GM21576 (cell line): ENCODE measurements around the gene ZBTB20.

Experiments
- ATAC-seq: cut with Tn5 transposase; IDR thresholded peaks from one replicate; pipeline ENCODE4 v1.9.1; 2021; ENCODE audit warnings: mild to moderate bottlenecking, moderate library complexity; ENCODE audit not compliant: unreplicated experiment

Gene ZBTB20

DNA sequence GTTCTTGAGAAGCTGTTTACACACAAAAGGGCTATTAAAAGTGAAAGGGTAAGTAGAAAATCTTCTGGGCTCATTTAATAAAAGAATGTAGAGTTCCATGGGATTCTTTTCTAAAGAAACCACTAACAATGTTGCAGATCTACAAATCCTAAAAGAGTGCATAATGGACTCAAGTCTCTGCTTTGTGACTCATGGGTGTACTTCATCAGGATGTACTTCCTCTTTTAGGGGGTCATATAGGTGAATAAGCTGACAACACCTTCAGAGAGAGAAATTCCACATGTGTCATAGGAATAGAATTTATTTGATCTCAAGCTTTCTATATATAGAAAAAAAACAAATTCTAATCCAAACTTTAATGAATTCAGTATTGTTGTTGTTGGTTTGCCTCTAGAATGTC is 497.8 kb downstream of the ZBTB20 start:
- no peak for ATAC-seq

DNA sequence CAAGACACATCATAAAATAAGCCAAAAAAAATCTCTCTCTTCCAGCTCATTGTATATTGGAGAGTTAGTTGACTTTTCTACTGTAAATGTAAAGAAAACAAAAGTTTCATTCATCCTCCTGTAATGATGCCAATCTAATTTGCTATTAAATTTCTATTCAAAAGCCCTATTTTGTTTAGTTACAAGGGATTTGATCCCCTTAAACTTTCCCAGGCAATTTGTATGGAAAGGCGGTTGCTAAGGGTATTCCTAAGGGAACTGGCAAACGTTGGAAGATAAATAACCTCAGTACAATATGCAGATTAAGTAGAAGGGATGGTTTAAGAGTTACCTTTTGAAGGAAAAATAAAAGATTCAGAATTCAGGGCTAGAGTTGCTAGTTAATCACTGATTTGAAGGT is 500.6 kb downstream of the ZBTB20 start:
- no peak for ATAC-seq

DNA sequence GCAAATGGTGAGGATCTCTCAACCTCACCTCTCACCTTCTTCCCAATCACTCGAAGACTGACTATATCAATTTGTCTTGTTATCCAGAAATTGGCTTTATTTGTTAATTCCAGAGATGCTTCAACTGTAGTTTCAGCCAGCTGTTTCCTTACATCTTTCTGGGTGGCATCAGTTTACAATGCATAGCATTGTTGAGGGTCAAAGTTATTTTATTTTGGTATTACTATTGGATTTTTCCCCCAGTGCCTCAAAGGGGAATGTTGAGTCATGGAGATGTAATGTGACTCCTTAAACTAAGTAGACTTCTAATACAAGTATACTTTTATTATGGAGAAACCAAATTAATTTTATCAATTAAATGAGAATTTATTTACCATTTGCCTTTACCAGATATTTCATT is 501.7 kb downstream of the ZBTB20 start:
- ATAC-seq = no peak

GRCh38 chr3:114644367-114644766 is 502.7 kb downstream of the ZBTB20 start:
- no peak for ATAC-seq

GRCh38 chr3:114642951-114643741 is 503.9 kb downstream of the ZBTB20 start:
- no peak for ATAC-seq

DNA sequence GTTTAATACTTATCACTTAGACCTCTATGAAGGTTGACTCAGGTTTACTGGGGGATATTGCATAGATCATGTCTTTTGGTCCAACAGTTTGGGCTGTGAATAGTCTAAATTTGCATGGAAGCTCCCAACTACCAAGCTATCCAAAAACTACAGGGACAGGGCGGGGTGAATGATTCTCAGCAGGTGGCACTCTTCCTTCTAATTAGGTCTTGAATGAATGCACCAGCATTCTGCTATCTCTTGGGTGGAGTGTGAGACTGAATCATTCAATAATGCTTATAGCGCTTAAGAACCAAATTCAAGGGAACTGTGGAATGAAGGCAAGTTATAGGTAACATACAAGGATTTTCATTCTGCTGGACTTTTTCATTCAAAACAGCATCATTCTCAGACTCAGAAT is 507.0 kb downstream of the ZBTB20 start:
- no peak for ATAC-seq

- ATAC-seq = no peak
Observed at GRCh38 chr3:114639171-114639570, 507.9 kb downstream of the ZBTB20 start.

DNA sequence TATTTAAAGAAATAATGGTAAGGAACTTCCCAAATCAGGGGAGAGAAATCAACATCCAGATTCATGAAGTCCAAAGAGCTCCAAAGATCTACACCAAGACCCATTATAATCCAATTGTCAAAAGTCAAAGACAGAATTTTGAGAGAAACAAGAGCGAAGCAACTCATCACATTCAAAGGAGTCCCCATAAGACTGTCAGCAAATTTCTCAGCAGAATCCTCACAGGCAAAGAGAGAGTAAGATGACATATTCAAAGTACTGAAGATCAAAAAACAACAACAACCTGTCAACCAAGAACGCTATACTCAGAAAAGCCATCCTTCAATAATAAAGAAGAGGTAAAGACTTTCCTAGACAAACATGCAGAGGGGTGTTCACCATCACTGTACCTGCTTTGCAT is 511.2 kb downstream of the ZBTB20 start:
- ATAC-seq = no peak

DNA sequence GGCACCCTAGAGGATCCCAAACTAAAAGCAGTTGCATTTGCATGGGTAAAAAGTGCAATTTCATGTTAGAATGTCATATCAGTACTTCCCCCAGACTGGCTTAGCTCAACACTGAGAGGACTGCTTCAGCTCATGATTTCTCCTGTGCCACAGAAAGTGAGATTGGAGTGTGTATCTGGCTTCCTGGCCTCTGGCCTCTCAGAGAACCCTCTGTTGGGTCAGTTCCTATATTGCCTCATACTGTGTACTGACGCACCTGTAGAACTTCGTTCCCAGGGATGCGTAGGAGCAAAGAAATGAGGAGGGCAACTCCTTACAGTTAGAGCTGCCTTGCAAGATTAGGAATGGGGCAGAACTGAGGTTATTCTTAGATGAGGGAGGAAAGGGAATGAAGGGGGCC is 512.5 kb downstream of the ZBTB20 start:
- no peak for ATAC-seq

GRCh38 chr3:114632757-114633424 is 514.2 kb downstream of the ZBTB20 start:
- ATAC-seq = no peak

GRCh38 chr3:114627770-114628169 is 519.3 kb downstream of the ZBTB20 start:
- no peak for ATAC-seq

DNA sequence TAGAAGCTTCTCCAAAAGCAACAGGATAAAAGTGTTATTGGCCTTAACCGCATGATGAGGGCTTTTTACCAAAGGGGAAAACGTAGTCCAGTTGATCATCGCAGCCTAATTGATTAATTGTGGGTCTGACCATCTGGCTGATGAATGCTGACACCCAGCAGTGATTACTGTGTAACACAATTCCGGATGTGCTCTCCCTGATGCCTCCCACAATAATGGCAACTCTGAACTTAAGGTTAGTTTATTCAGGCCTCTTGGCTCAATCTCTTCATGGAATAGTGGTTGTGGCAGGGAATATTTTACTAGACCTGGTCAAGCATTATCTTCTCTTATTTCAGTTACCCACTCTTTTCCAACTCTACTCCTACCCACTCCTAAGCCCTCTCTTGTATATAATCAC is 520.3 kb downstream of the ZBTB20 start:
- no peak for ATAC-seq

DNA sequence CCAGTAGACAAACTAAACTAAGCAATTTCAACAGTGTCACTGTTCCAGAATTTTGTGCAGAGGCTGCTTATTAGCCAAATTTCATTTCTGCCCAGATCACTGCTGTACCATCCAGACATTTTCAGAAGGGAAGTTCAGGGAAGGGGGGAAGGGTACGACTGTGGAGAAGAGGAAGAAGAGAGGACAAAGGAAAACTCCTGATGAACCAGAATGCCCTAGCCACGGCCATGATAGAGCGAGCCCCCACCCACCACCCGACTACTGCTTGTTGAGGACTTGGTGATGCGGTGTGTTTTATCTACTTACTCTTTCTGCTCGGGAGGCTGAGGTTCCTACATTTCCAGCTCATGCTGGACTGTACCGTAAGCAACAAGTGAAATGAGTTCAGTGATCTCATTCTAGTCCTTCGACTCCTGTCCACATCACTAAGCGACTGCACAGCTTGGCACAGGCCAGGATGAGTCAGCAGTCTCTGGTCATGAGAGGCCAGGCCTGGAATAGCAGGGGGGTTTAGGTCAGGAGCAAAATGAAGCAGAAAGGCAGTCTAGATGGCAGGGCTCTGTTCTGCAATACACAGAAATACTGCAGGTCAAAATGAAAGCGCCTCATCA is 522.4 kb downstream of the ZBTB20 start:
- ATAC-seq = no peak

GRCh38 chr3:114624047-114624445 is 523.0 kb downstream of the ZBTB20 start:
- no peak for ATAC-seq

DNA sequence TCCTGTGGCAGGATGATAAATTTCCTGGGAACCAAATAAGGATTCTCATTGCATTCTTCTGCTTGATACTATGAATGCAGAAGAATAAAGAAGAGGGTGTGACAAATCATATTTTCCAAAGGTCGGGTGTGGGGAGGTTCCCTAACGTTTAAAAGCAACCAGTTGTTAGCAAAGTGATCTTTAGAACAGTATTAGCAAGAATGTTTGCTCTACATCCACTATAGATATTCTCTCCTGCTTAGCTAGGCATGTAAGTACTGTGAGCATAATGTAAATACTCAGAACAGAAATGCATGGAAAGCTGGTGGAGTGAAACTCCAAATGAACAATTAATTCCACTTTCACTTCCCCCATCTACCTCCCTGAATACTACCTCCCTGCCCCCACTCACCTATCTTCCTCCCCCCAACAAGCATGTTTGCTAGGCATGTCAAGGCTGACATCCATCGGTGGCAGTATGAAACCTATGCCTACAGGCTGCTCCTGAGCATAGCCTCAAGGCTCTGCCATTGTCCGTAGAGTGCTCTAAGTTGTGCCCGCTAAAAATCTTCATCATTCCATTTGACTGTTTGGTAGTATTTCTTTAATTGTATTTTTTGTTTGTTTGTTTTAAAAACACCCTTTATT is 523.6 kb downstream of the ZBTB20 start:
- no peak for ATAC-seq

DNA sequence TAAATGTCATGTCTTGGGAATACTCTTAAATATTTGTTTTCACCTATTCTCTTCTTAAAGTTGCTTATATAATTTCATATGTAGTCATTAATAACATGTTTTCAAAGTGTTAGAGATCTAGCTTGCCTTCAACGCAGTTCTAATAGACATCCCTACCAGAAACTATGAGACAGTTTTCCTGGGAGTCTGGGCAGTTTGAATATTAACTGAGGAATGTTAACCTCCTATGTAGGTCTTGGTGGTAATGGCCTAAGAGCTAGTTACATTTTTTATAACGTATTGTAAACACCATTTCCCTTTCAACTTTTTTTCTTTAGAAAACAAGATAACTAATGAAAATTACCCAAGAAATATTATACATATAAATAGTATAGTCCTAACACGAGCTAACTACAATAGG is 525.1 kb downstream of the ZBTB20 start:
- no peak for ATAC-seq

- ATAC-seq = no peak
Observed at GRCh38 chr3:114619771-114620170, 527.3 kb downstream of the ZBTB20 start.

DNA sequence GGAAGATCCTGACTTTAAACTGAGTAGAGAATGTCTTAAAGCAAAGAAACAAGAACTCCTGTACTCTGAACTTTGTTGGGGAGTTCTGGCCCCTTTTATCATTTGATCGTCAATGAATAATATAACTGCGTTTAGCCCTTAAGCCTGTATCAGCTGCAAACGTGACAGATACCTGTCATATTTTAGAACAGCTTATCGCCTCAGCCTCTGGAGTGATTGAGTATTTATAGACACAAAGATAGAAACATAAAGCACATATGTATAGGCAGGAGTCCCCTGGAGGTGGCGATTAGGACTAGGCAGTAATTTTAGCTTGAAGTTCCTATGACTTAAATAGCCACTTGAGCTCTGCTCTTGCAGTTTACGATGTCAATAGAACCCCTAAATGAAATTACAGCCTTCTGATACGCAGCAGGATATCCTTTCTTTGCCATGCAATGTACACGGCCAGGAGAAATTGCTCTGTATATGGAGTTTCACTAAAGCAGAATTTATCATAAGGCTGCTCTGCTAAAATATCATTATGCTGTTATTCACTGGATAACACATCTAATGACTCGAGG is 531.5 kb downstream of the ZBTB20 start:
- no peak for ATAC-seq

GRCh38 chr3:114609973-114610630 is 537.0 kb downstream of the ZBTB20 start:
- no peak for ATAC-seq

- ATAC-seq = no peak
Observed at GRCh38 chr3:114608293-114608692, 538.8 kb downstream of the ZBTB20 start.

GRCh38 chr3:114606336-114606735 is 540.8 kb downstream of the ZBTB20 start:
- ATAC-seq = no peak
